Mesothelial cell of epicardium (in vitro differentiated cells): Measurements from ENCODE around the gene CLEC19A. TPM values are rescaled to one million over a fixed set of nuclear protein-coding genes. Genes with fewer than 3 reads are reported as not detected.

Experiments
- DNase-seq, 2 experiments: peaks; one replicate each; pipeline ENCODE4 v3.0.0; 2021; ENCODE audit warnings: low spot score in 2 of 2; ENCODE audit not compliant: unreplicated experiment in 2 of 2
- H3K27ac Mint-ChIP-seq: 2 replicates; pipeline ENCODE4 v1.8.0; 2021; ENCODE audit warnings: mixed read lengths
- H3K27me3 Mint-ChIP-seq: 2 replicates; pipeline ENCODE4 v1.8.0; 2021; ENCODE audit warnings: low read depth, mixed read lengths
- H3K36me3 Mint-ChIP-seq: 2 replicates; pipeline ENCODE4 v1.8.0; 2021; ENCODE audit warnings: mixed read lengths
- H3K4me1 Mint-ChIP-seq: 2 replicates; pipeline ENCODE4 v1.8.0; 2021; ENCODE audit warnings: mixed read lengths
- H3K4me3 Mint-ChIP-seq: 2 replicates; pipeline ENCODE4 v1.8.0; 2021; ENCODE audit warnings: mild to moderate bottlenecking, moderate library complexity, mixed read lengths
- H3K9me3 Mint-ChIP-seq: 2 replicates; pipeline ENCODE4 v1.8.0; 2021; ENCODE audit warnings: mixed read lengths
- CTCF ChIP-seq: fragments of 200-600 bp; sonication (generic); IDR thresholded peaks from one replicate; pipeline ENCODE4 v1.5.0; 2021; ENCODE audit warnings: antibody characterized with exemption; ENCODE audit not compliant: unreplicated experiment
- total RNA-seq: library from RNA; stranded (reverse); gene quantifications from 3 replicates; pipeline ENCODE4 v1.2.1, GENCODE V29; 2021

Gene CLEC19A
- total RNA-seq, result not detected in 3 replicates

- peaks cover 5% of the 10 kb centered on the region for H3K9me3 Mint-ChIP-seq
- no peak within 1 kb of the TSS for H3K27ac Mint-ChIP-seq
- no peak for DNase-seq
- TF ChIP-seq CTCF, result no peak
- H3K27me3 Mint-ChIP-seq, result no peaks in the 10 kb centered on the region
- peaks cover 7% of the 10 kb centered on the region for H3K4me1 Mint-ChIP-seq
- H3K36me3 Mint-ChIP-seq, result no peaks in the 10 kb centered on the region
- no peak within 1 kb of the TSS for H3K4me3 Mint-ChIP-seq
Observed at GRCh38 chr16:19285431-19285830, at the start of gene CLEC19A. TSS of gene CLEC19A (plus strand) at chr16:19285731. CDS start at chr16:19285852, 121 bp downstream.

- Mint-ChIP-seq H3K27ac (no peak overlapping the region), H3K27me3 (no peaks in the 10 kb centered on the region), H3K9me3 (peaks cover 16% of the 10 kb centered on the region), H3K4me1 (no peaks in the 10 kb centered on the region), H3K36me3 (peaks cover 18% of the 10 kb centered on the region), H3K4me3 (no peak overlapping the region)
- TF ChIP-seq CTCF, result no peak
- DNase-seq, result no peak
Observed at GRCh38 chr16:19235886-19236285, 49.6 kb upstream of the CLEC19A start.

GRCh38 chr16:19236561-19237209 lies 48.8 kb upstream of the CLEC19A start:
- Mint-ChIP-seq H3K4me3 (no peak overlapping the region), H3K27ac (no peak overlapping the region), H3K4me1 (no peaks in the 10 kb centered on the region), H3K36me3 (peaks cover 18% of the 10 kb centered on the region), H3K27me3 (no peaks in the 10 kb centered on the region), H3K9me3 (peaks cover 16% of the 10 kb centered on the region)
- TF ChIP-seq CTCF, result no peak
- DNase-seq, result no peak

GRCh38 chr16:19238406-19238805 lies 47.1 kb upstream of the CLEC19A start:
- TF ChIP-seq CTCF, result no peak
- H3K4me3 Mint-ChIP-seq, result no peak overlapping the region
- peaks cover 18% of the 10 kb centered on the region for H3K36me3 Mint-ChIP-seq
- no peaks in the 10 kb centered on the region for H3K4me1 Mint-ChIP-seq
- H3K27me3 Mint-ChIP-seq, result no peaks in the 10 kb centered on the region
- DNase-seq, result no peak
- H3K27ac Mint-ChIP-seq, result no peak overlapping the region
- peaks cover 16% of the 10 kb centered on the region for H3K9me3 Mint-ChIP-seq

- Mint-ChIP-seq H3K27ac (no peak overlapping the region), H3K4me1 (no peaks in the 10 kb centered on the region), H3K36me3 (peaks cover 19% of the 10 kb centered on the region), H3K27me3 (no peaks in the 10 kb centered on the region), H3K4me3 (no peak overlapping the region), H3K9me3 (peaks cover 16% of the 10 kb centered on the region)
- TF ChIP-seq CTCF, result no peak
- DNase-seq, result no peak
Observed at GRCh38 chr16:19239511-19240155, 45.9 kb upstream of the CLEC19A start.
